ACHN (cell line): Measurements from ENCODE around the gene LDLRAD3.

Source experiments
- DNase-seq: peaks from one replicate; pipeline ENCODE4 v3.0.0-alpha.2; 2015
- in situ Hi-C: cut with HindIII; loops from 2 replicates; pipeline ENCODE4 v1.10.0; 2017; ENCODE audit warnings: low sequenced_read_pairs, low pct_ligation_motif_present, low pct_unique_long_range_greater_than_20kb

The LDLRAD3 gene

GRCh38 chr11:36191941-36192340, 248.1 kb downstream of the LDLRAD3 start:
- in situ Hi-C loops, result no loop called here
- no peak for DNase-seq

- in situ Hi-C loops, result no loop called here
- DNase-seq, result no peak
Measured at GRCh38 chr11:36192425-36193289, 248.8 kb downstream of the LDLRAD3 start.

GRCh38 chr11:36193290-36193619, 249.4 kb downstream of the LDLRAD3 start:
- DNase-seq, result no peak
- in situ Hi-C loops, result no loop called here

- in situ Hi-C loops, result no loop called here
- DNase-seq, result no peak
Measured at GRCh38 chr11:36193721-36194120, 249.9 kb downstream of the LDLRAD3 start.

- no peak for DNase-seq
- in situ Hi-C loops, result no loop called here
Measured at GRCh38 chr11:36195496-36196354, 251.9 kb downstream of the LDLRAD3 start.

- in situ Hi-C loops, result no loop called here
- no peak for DNase-seq
Measured at GRCh38 chr11:36196411-36196998, 252.6 kb downstream of the LDLRAD3 start.

GRCh38 chr11:36201411-36201810, 257.5 kb downstream of the LDLRAD3 start:
- no peak for DNase-seq
- in situ Hi-C loops, result no loop called here

GRCh38 chr11:36205536-36205935, 261.7 kb downstream of the LDLRAD3 start:
- in situ Hi-C loops, result no loop called here
- DNase-seq, result no peak

GRCh38 chr11:36210529-36210928, 266.7 kb downstream of the LDLRAD3 start:
- in situ Hi-C loops, result no loop called here

GRCh38 chr11:36211761-36212430, 268.0 kb downstream of the LDLRAD3 start:
- in situ Hi-C loops, result no loop called here
- no peak for DNase-seq

More at GRCh38 chr11:36210529-36210928, 266.7 kb downstream of the LDLRAD3 start:
- no peak for DNase-seq

- no peak for DNase-seq
- in situ Hi-C loops, result no loop called here
Measured at GRCh38 chr11:36212564-36213392, 268.9 kb downstream of the LDLRAD3 start.

GRCh38 chr11:36213393-36213840, 269.6 kb downstream of the LDLRAD3 start:
- no peak for DNase-seq
- in situ Hi-C loops, result no loop called here

GRCh38 chr11:36214480-36214879, 270.6 kb downstream of the LDLRAD3 start:
- DNase-seq, result no peak
- in situ Hi-C loops, result no loop called here

- no peak for DNase-seq
- in situ Hi-C loops, result no loop called here
Measured at GRCh38 chr11:36214976-36215692, 271.3 kb downstream of the LDLRAD3 start.

GRCh38 chr11:36215693-36216060, 271.8 kb downstream of the LDLRAD3 start:
- in situ Hi-C loops, result no loop called here
- no peak for DNase-seq

GRCh38 chr11:36216061-36216615, 272.3 kb downstream of the LDLRAD3 start:
- in situ Hi-C loops, result no loop called here
- DNase-seq, result no peak

- no peak for DNase-seq
- in situ Hi-C loops, result no loop called here
Measured at GRCh38 chr11:36218283-36218921, 274.5 kb downstream of the LDLRAD3 start.
